ENCODE data around the gene CD7.

Gene CD7

DNA sequence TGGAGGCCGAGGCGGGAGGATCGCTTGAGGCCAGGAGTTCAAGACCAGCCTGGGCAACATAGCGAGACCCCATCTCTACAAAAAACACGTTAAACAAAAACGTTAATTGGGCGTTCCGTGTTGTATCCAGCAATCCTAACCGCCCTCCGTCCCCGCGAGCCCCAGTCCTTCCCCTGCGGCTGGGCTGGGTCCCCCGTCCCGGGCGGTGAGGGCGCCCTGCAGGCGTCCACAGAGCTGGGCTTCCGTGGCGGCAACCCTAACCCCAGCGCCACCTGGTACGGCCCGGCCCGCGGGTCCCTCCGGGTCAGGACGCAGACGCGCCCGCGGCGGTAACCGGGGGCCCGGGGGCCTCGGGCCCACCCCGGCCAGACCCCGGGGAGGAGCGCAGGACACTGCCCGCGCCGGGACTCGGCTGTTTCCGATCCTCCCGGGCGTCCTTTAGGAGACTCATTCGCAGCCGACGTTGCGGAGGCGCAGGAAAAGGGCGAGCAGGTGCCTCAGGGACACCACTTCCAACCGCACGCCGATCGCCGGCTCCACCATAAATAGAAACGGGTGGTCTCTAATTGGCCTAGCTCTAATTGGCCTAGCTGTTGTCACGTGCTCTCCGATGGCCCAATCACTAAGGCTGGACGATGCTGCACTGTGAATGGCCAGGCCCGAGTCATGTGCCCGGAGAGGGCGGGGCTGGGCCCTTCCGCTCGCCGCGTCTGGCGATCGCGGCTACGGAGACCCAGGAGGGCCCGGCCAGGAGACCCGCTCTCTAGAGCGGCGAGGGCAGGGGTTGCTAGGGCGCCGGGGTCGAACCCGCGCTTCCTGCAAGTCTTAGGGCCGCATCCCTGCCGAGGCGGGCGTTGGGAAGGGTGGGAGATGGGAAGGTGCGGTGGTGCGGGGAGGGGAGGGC, 24.9 kb downstream of the CD7 start:
- peak; percentile 89 for DNase-seq (ENCODE audit: low read depth, low spot score)
- TF ChIP-seq CTCF (IDR thresholded peaks at IDR 0.05; ENCODE audit: insufficient read depth, low read length, missing control alignments), result no peak
- POLR2A ChIA-PET, result interaction anchor here (0.6 to 1.0 kb wide), 7 partner anchors 11 to 218 kb away, joined by 3 read pairs; partner anchors contain the start of genes CSNK1D, SECTM1 and SLC16A3
- peak overlapping the region; percentile 85 for H3K4me3 ChIP-seq (ENCODE audit: low read depth, low read length)
- CTCF ChIA-PET, result interaction anchor here (0.6 to 1.6 kb wide), 2 partner anchors 9 to 15 kb away, joined by 3 to 4 read pairs; no protein-coding TSS in a partner anchor

DNA sequence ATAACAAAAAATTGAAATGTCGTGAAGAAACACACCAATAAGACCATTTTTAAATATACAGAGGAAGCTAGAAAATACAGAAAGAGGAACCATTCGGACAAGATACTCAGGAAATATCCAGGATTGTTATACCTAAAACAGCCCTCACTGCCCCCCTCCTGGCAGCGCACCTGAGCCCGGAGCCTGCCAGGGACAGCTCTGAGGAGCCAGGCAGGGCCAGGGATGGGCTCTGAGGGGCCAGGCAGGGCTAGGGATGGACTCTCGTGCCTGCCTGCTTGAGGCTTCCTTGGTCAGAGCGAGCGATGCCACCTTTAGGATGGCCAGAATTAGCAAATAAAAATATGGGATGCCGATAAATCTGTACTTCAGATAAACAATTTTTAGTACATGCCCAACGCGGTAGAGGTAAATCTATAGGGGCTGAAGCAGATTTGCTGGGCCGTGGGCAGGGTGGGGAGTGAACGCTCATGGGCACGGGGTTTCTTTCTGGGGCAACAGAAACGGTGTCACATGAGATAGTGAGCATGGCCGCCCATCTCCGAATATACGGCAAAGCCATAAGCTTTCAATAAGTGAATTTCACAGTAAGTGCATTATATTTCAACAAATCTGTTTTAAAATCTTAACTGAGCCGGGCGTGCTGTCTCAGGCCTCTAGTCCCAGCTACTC, 25.7 kb downstream of the CD7 start:
- CTCF ChIA-PET, result interaction anchor here (0.5 to 1.6 kb wide), 2 partner anchors 10 to 259 kb away, joined by 3 to 4 read pairs; no protein-coding TSS in a partner anchor
- POLR2A ChIA-PET, result no interaction called here
- no peak for TF ChIP-seq CTCF (IDR thresholded peaks at IDR 0.05; ENCODE audit: insufficient read depth, low read length, missing control alignments)
- H3K4me3 ChIP-seq (ENCODE audit: low read depth, low read length), result peak overlapping the region; percentile 85
- no peak for DNase-seq (ENCODE audit: low read depth, low spot score)

DNA sequence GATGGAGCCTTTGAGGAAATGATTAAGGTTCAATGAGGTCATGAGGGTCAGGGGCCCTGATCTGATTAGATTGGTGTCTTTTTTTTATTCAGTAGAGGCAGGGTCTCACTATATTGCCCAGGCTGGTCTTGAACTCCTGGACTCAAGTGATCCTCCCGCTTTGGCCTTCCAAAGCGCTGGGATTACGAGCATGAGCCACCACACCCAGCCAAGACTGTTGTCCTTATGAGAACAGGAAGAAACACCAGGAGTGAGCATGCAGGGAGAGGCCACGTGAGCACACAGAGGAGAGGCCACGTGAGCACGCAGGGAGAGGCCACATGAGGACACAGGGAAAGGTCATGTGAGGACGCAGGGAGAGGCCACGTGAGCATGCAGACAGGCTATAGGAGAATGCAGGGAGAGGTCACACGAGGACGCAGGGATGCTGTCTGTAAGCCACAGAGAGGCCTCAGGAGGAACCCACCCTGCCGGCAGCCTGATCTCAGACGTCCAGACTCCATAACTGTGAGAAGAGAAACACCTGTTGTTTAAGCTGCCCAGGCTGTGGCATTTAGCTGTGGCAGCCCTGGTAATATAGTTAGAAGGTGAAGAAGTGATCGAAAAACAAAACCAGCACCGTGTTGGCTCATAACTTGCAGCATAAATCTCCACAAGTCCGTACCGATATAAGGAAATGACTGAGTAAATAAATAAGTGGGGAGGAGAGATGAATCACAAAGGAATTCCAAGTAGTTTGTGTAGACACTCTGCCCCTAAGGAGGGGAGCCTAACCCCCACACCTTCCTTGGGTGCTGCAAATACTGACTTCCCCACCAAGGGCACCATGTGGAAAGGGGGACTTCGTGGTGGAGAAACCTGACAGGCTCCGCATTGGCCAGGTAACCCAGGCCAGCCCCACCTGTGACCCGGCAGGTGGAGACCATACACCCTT, 29.3 kb downstream of the CD7 start:
- no peak for DNase-seq (ENCODE audit: low read depth, low spot score)
- CTCF ChIA-PET, result interaction anchor here (0.8 kb wide), 1 partner anchor 13 kb away, joined by 3 read pairs; no protein-coding TSS in a partner anchor
- H3K4me3 ChIP-seq (ENCODE audit: low read depth, low read length), result no peak overlapping the region
- no peak for TF ChIP-seq CTCF (IDR thresholded peaks at IDR 0.05; ENCODE audit: insufficient read depth, low read length, missing control alignments)
- POLR2A ChIA-PET, result no interaction called here

- ChIA-PET CTCF (interaction anchor here (0.8 kb wide), 1 partner anchor 14 kb away, joined by 3 read pairs; no protein-coding TSS in a partner anchor), POLR2A (no interaction called here)
- no peak for TF ChIP-seq CTCF (IDR thresholded peaks at IDR 0.05; ENCODE audit: insufficient read depth, low read length, missing control alignments)
- DNase-seq (ENCODE audit: low read depth, low spot score), result no peak
- H3K4me3 ChIP-seq (ENCODE audit: low read depth, low read length), result no peak overlapping the region
Observed at GRCh38 chr17:82287013-82287867, 30.2 kb downstream of the CD7 start.

- ChIA-PET CTCF (no interaction called here), POLR2A (no interaction called here)
- TF ChIP-seq CTCF (IDR thresholded peaks at IDR 0.05; ENCODE audit: insufficient read depth, low read length, missing control alignments), result no peak
- no peak overlapping the region for H3K4me3 ChIP-seq (ENCODE audit: low read depth, low read length)
- DNase-seq (ENCODE audit: low read depth, low spot score), result no peak
Observed at GRCh38 chr17:82285141-82285540, 32.3 kb downstream of the CD7 start.

Data from AG04449 (cell line).